KMS-11 (cell line): ENCODE data around the gene PLIN1.

Source experiments
- H2AFZ ChIP-seq: fragments of 200-600 bp; sonication (generic); 2 replicates; pipeline ENCODE4 v1.6.1; 2016; ENCODE audit warnings: antibody characterized with exemption, mixed run types, low read depth
- H3K27ac ChIP-seq: fragments of 200-600 bp; sonication (generic); 2 replicates; pipeline ENCODE4 v1.6.1; 2016; ENCODE audit warnings: mild to moderate bottlenecking, mixed run types
- H3K27me3 ChIP-seq: fragments of 200-600 bp; sonication (generic); 2 replicates; pipeline ENCODE4 v1.6.1; 2017; ENCODE audit warnings: mild to moderate bottlenecking, low read depth, mixed run types, moderate library complexity; ENCODE audit not compliant: insufficient read depth
- H3K36me3 ChIP-seq: fragments of 200-600 bp; sonication (generic); 2 replicates; pipeline ENCODE4 v1.6.1; 2017; ENCODE audit warnings: mild to moderate bottlenecking, mixed run types; ENCODE audit not compliant: insufficient read depth
- H3K4me1 ChIP-seq: fragments of 200-600 bp; sonication (generic); 2 replicates; pipeline ENCODE4 v1.6.1; 2016; ENCODE audit warnings: mild to moderate bottlenecking, low read depth, mixed run types; ENCODE audit not compliant: poor library complexity, severe bottlenecking
- H3K4me2 ChIP-seq: fragments of 200-600 bp; sonication (generic); 2 replicates; pipeline ENCODE4 v1.7.0; 2016; ENCODE audit warnings: mild to moderate bottlenecking, mixed run types
- H3K4me3 ChIP-seq: fragments of 200-600 bp; sonication (generic); IDR thresholded peaks from 2 replicates; pipeline ENCODE4 v1.6.1; 2017; ENCODE audit warnings: low read depth, low read length, mixed read lengths; ENCODE audit not compliant: insufficient read depth
- H3K79me2 ChIP-seq: fragments of 200-600 bp; sonication (generic); 2 replicates; pipeline ENCODE4 v1.6.1; 2016; ENCODE audit warnings: low read depth, mixed run types; ENCODE audit not compliant: insufficient read depth
- H3K9ac ChIP-seq: fragments of 200-600 bp; sonication (generic); 2 replicates; pipeline ENCODE4 v1.6.1; 2016; ENCODE audit warnings: mild to moderate bottlenecking, mixed run types
- H4K20me1 ChIP-seq: fragments of 200-600 bp; sonication (generic); 2 replicates; pipeline ENCODE4 v1.6.1; 2016; ENCODE audit warnings: mild to moderate bottlenecking, mixed run types; ENCODE audit not compliant: insufficient read depth
- TF ChIP-seq, protein P1 (sequence below): fragments of 200-600 bp; sonication (generic); conservative IDR thresholded peaks from 2 replicates; pipeline ENCODE4 v1.6.1; 2017; ENCODE audit warnings: low read depth, mild to moderate bottlenecking, antibody characterized with exemption, low read length, moderate library complexity, mixed read lengths

Gene PLIN1

DNA sequence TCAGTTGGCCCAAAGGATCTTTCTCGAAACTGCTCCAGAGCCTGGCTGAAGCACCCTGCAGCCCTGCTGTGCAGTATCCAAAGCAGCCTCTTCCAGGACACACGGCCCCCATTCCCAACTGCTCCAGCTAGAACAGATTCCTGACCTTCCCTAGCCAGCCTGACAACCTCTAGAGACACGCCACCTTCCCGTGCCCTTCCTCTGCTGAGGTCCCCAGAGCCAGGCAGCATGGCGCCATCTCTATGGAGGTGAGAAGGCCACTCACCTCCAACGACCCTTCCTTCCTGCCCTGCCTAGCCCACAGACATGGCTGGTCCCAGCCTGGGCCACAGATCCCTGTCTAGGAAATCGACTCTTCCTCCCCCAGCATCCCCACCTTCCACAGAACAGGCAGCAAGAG lies 27.0 kb downstream of the PLIN1 start:
- TF ChIP-seq, protein P1, sequence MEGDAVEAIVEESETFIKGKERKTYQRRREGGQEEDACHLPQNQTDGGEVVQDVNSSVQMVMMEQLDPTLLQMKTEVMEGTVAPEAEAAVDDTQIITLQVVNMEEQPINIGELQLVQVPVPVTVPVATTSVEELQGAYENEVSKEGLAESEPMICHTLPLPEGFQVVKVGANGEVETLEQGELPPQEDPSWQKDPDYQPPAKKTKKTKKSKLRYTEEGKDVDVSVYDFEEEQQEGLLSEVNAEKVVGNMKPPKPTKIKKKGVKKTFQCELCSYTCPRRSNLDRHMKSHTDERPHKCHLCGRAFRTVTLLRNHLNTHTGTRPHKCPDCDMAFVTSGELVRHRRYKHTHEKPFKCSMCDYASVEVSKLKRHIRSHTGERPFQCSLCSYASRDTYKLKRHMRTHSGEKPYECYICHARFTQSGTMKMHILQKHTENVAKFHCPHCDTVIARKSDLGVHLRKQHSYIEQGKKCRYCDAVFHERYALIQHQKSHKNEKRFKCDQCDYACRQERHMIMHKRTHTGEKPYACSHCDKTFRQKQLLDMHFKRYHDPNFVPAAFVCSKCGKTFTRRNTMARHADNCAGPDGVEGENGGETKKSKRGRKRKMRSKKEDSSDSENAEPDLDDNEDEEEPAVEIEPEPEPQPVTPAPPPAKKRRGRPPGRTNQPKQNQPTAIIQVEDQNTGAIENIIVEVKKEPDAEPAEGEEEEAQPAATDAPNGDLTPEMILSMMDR: no peak
- Histone ChIP-seq H4K20me1 (no peaks in the 10 kb centered on the region), H3K79me2 (no peaks in the 10 kb centered on the region), H3K27ac (no peak overlapping the region), H3K9ac (no peak overlapping the region), H3K4me3 (no peak overlapping the region), H3K36me3 (no peaks in the 10 kb centered on the region), H3K4me1 (peaks cover 13% of the 10 kb centered on the region), H3K27me3 (no peaks in the 10 kb centered on the region), H2AFZ (no peak overlapping the region), H3K4me2 (no peak overlapping the region)

DNA sequence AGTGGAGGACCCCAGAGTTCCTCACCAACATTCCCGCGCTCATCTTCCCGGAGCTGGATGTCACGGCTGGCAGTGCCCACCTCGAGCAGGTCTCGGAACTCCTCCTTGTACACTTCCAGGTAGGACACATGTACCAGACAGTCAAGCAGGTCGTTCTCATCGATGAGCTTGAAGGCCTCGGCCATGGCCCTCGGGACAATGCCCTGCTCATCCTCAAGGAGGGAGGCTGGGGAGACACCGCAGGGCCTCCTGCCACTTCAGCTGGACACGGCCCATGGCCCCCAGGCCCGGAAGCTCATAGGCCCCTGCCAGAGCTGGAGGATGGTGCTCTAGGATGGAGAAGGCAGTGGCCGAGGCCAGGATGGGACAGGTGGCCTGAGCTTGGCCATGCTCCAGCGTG lies 29.5 kb downstream of the PLIN1 start:
- no peak overlapping the region for H3K4me2 ChIP-seq
- no peaks in the 10 kb centered on the region for H3K36me3 ChIP-seq
- H3K27me3 ChIP-seq: no peaks in the 10 kb centered on the region
- TF ChIP-seq, protein P1: no peak
- H3K4me1 ChIP-seq: peaks cover 3% of the 10 kb centered on the region
- H3K27ac ChIP-seq: no peak overlapping the region
- no peaks in the 10 kb centered on the region for H3K79me2 ChIP-seq
- no peak overlapping the region for H3K4me3 ChIP-seq
- H3K9ac ChIP-seq: no peak overlapping the region
- H2AFZ ChIP-seq: no peak overlapping the region
- no peaks in the 10 kb centered on the region for H4K20me1 ChIP-seq

DNA sequence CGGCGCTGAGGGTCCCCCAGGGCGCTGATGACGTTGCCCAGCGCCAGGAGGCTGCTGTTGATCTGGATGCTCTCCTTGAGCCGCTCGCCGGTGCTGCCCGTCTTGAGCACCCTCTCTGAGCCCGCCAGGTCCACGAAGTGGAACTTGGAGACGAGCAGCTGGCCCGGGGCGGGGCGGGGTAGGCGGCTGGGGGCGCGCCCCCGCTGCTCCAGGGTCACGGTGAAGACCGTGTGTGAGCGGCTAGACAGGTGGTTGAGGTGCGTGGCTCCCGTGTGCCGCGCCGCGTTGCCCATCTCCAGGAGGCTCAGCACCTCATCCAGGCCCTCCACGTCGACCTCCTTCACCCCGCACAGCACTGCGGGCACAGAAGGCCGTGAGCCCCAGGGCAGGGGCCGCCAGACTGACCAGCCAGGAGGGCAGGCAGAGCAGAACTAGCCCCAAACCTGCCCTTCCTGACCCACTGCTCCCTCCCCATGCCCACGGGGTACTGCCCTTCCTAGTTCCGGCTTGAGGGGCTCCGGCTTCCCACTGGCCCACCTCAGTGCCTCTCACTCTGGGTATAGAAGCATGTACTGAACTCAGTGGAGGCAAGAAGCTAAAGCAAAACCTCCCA lies 30.0 kb downstream of the PLIN1 start:
- Histone ChIP-seq H3K4me1 (peaks cover 3% of the 10 kb centered on the region), H3K4me2 (no peak overlapping the region), H3K79me2 (no peaks in the 10 kb centered on the region), H3K4me3 (no peak overlapping the region), H3K36me3 (no peaks in the 10 kb centered on the region), H3K27me3 (no peaks in the 10 kb centered on the region), H4K20me1 (no peaks in the 10 kb centered on the region), H3K9ac (no peak overlapping the region), H3K27ac (no peak overlapping the region), H2AFZ (no peak overlapping the region)
- TF ChIP-seq, protein P1: no peak

DNA sequence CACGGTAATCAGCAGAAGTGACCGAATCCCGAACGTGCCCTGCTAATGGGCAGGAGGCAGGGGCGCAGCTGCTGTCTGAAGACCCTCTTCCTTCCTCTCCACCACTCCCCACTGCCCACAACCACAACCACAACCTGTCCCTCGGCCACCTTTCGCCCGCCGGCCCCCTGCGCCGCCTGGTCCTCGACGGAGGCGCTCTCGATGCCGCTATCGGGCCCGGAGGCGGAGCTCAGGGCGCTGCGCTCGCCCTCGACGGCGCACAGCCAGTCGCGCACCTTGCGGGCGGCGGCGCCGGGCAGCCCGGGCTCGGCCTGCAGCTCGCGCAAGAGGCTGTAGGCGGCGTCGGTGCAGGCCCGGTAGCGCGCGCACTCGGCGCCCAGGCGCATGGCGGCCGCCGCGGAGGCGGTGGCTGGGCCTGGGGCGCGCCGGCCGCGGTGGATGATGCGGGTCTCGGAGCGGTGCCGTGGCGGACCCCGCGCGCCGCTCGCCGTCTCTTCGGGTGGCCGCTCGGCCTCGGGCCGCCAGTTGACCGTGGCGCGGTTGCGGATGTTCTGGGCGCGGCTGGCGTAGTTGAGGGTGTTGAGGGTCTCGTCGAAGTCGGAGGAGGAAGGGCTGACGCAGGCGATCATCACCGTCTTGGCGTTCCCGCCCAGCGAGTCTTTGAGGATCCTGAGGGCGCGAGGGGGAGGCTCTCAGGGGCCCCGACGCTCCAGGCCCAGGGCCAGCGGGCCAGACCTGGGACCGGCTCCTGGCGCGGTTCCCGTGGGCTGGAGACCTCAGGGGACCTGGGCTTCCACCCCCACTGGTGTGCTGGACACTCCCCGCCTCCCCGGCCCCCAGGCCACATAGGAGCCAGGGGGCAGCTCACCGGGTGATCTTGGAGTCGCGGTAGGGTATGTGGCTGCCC lies 30.8 kb downstream of the PLIN1 start:
- Histone ChIP-seq H3K27me3 (no peaks in the 10 kb centered on the region), H3K9ac (no peak overlapping the region), H3K4me3 (no peak overlapping the region), H3K27ac (no peak overlapping the region), H3K4me2 (no peak overlapping the region), H3K36me3 (no peaks in the 10 kb centered on the region), H4K20me1 (no peaks in the 10 kb centered on the region), H3K4me1 (peaks cover 3% of the 10 kb centered on the region), H3K79me2 (no peaks in the 10 kb centered on the region), H2AFZ (no peak overlapping the region)
- TF ChIP-seq, protein P1: no peak
